HK-2 (cell line): Measurements from ENCODE around the gene THADA.
"Not testable (repeated sequence)": the region's sequence is repeated elsewhere in the genome, so short reads cannot be mapped to it uniquely, and the experiment has no call there.

Experiments used
- DNase-seq: peaks from one replicate; pipeline ENCODE4 v3.0.0-alpha.2; 2018; ENCODE audit not compliant: unreplicated experiment

THADA gene

DNA sequence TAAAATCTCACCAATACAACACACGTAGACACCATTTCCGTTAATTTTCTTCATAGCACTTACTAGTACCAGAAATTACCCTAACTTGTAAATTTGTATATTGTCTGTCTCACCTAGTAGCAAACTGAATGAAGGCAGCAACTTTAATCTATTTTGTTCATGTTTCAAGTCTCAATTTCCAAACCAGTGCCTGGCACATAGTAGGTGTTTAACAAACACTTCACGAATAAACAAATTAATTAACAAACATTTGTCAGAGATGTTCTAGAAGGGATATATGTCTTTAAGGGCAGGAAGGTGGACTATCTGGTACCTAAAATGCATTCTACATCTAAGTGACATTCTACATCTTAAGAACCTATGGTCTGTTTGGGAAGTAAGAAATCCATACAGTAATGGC is 963 bp downstream of the THADA start:
- DNase-seq = no peak

DNA sequence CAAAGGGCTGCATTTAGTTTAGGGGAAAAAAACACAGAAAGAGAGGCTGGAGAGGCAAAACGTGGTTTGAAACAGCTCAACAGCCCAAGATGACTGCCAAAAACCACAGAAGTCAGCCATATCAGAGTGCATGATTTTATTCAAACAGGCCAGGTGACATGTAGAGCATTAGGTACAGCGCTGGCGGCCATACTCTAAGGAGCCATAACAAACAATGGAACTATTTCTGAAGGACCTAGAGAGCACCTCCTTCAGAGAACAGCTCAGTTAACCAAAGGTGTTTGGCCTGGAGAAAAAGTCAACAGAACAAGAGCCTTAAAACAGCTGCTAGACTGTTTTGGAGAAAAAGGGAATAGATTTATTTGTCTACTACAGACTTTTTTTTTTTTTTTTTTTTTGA is 2.6 kb downstream of the THADA start:
- no peak for DNase-seq

DNA sequence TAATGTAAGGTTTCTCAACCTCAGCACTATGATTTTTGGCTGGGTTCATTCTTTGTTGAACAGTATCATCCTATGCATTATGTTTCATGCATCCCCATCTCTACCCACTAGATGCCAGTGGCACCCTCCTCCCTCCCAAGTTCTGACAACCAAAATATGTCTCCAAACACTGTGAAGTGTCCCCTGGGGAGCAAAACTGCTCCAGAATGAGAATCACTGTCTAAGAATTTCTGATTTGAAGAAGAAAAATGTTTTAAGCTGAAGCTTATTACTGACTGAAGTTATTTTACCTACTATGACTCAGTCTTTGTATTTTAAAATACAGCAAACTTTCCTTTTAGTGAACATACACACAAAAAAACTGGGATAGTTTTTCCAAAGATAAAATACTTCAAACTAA is 3.4 kb downstream of the THADA start:
- no peak for DNase-seq

DNA sequence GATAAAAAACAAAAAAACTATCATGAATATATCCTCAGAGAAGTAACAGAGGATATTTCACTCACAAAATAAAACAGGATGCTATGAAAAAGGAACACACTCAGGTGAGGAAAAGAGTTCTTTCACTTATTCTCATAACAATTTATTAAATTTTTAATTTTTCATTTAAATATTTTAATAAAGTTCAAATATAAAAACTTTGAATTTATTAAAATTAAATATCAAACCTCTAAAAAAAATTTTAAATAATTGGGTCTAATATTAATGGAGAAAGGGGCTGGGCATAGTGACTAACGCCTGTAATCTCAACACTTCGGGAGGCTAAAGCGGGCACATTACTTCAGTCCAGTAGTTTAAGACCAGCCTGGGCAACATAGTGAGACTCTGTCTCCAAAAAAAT is 10.1 kb downstream of the THADA start:
- DNase-seq = no peak

DNA sequence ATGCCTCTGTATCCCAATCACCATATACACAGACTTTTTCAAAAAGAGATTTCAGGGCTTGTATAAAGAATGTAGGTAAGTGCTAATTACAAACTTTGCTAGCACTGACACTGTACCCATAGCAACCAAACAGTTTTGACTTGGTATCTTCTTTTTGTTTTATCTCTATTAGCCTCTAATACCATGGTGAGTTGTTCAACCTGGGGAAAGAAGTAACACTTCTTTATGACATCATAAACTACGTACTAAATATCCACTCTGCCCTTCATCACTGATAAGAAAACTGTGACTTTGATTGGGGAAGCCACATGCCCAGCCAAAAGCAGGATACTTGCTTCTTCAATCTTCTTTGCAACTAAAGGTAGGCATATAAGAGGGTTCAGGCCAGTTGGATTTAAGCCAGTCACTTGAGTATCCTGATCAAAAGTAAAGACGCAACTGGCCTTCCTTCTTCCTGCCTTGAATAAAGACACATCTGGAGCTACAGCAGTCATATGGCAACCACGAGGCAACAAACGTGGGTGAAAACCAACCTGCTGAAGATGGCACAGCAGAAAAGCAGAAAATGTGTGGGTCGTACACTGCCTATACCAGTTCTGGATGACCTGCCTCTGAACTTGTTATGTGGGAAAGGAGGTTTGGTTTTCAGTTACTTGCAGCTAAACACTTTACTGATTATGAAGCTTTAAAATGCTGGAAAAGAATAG is 16.4 kb downstream of the THADA start:
- no peak for DNase-seq

DNA sequence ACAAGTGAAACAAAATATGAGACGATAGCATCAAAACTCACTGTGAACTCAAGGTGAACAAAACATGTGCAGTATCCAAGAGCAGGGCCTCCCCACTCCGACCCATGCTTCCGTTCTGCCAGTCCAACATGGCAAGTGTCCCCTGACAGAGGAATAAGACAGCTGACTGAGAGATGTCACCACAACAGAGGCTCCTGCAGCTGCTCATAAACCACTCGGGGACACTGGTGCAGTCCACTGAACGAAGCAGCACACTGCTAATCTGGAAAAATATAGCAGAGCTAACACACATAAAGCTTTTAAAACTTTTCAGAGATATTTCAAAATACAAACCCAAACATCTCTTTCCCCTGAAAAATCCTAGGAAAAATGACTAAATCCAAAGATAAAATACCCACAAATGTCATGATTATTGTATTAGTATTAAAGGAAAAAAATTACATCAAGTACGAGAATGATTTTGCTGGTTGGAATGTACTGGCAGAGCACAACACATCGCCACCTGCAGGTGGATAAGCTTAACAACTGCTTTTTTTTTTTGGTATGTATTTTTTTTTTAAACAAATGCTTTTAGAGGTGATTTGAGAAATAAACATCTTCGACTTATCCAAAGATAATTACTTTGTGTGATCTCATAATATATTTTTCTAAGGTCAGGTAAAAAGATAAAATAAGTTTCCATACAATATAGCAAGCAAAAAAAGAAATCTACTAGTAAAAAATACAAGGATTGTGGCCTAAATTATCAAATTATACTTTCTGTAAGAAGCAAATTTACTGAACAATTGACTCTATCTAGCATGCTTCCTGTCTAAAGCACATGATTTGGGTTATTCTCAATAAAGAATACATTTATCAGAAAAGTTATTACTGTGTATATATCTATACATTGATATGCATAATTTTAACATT is 18.6 kb downstream of the THADA start:
- DNase-seq = no peak

DNA sequence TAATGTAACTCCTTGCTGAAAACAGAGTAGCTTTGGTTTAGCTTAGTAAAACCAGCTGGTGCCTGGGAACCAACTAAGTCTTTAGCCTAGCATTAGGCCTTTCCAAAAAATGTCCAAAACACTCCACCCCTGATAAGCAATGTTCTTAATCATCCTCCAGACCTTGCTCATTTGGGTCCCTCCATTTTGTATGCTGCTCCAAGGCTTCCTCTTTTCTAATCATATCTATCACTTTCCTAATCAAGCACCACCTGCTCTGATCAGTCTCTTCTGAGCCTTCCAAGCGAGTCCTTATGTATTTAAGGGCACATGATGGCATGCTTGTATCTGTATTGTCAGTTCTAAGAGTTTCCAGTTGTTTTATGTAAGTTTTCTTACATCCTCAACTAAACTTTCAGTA is 23.6 kb downstream of the THADA start:
- no peak for DNase-seq

DNA sequence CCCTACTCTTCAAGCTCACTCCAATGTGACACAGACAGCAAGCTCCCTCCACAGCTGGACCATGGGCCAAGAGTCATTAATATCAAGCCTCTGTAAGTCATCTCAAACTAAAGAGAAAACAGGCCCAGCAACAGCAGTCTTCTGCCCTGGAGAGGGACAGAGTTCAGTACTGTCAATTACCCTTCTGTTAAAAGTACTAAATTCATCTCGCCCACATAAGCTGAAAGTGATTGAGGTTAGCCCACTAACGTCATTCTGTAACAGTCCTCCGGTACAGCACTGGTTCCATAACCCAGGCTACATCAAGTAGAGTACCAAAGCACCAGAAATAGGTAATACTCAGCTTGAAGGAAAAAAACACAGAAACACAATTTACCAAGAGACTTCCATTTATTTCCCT is 25.9 kb downstream of the THADA start:
- no peak for DNase-seq

DNA sequence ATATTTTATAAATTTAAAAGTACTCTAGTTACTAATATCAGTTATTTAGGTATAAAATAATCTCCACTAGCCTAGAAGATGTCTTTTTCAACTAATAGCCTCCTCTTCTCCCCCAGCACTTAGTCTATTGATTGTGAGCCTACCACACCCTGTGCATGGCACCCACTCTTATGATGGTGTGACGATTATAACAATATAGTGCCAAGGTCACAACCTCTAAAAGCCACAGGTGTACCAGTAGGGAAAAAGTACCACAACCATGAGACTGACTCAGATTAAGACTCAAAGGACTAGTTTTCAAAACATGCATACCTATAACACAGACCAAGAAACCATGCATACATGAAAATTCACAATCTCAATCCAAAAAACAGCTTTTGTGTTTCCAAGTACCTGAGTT is 27.6 kb downstream of the THADA start:
- no peak for DNase-seq

DNA sequence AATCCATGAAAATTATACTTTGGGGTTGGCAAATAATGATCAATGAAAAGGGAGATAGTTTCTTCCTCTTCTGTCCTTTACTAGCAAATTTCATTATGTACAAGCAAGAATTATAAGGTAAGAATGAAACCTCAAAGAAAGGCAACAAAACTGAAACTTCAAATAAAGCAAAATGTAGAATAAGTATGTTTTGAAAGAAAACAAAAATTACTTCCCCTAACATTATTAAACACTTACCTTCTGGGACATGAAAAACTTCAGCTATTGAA is 29.4 kb downstream of the THADA start:
- no peak for DNase-seq

DNA sequence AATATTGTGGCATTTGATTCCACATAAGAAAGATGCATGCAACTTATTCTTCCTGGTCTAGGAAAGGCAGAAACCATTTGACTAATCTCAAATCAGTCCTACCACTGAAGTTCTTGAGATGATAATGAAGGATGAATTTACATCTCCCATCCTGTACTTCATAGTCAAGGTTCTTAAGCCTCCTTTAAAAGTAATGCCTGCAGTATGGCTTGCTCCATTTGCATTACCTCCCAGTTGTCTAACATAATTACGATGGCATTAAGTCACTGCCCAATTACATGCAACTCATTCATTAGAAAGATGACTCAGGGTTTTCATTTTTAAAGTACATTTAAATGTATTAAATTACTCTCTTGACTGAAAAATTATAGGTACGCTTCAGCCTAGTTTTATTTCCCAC is 32.2 kb downstream of the THADA start:
- no peak for DNase-seq

DNA sequence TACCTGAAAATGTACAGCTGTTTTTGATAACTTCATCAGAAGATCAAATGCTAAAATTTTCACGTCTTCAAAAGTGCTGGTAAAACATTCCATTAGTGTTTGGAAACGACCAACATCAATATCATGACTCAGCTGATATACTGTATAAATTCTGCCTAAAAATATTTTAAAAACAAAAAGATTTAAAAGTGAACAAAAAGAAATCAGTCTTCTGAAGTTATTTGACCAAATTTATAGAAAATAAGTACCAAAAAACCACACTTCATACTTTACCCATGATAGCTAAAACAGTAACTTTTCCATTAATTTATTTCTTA is 35.6 kb downstream of the THADA start:
- DNase-seq = no peak

DNA sequence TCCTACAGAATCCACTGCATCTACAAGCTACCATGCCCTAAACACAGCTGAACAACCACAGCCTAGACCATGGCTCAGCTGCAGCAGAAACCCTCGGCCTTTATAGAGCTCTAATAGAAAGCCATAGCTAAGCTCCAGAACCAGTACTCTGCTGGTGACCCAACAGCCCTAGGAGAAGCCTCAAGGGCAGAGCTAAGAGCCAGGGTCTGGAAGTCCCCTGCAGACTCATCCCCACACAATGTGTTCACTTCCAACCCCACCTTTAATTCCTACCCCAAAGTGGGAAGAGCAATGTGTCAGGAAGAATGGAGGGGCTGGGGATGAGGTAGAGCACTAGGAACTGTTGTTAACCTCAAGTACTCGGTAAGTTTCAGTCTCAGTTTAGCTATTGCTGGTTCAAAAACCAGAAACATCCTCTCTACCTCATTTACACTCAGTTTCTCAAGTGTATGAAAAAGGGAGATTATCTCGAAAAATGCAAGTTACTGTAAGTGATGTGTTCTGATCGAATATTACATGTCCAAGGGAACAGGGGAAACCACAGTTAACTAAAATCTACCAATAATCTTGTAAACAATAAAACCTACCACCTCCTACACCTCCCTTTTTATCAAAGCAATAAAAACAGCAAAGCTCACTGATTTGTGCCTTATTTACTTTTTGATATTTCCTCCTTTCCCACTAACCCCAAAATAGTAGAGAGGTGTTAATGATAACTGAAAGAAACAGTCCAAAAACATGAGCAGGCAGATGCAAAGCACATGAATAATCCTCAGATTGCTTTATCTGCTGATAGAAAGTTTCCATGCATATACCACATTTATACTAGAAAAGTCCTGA is 36.2 kb downstream of the THADA start:
- DNase-seq = no peak

DNA sequence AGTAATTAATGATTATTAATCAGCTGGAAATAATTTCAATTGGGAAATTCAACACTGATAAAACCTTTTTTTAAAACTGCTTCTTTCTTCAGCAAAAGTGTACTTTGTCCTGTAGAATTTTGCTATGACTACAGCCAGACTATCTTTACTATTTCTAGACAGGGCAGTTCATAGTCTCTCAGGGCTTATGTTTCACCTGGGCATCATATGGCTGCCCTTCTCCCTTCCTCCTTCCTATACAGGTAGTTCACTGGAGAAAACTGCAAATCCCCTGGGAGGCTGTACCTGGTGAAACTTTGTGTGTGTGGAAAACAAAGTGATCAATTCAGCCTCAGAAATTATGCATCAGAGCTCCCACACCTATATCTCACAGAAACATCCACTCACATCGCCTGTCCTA is 38.6 kb downstream of the THADA start:
- no peak for DNase-seq

DNA sequence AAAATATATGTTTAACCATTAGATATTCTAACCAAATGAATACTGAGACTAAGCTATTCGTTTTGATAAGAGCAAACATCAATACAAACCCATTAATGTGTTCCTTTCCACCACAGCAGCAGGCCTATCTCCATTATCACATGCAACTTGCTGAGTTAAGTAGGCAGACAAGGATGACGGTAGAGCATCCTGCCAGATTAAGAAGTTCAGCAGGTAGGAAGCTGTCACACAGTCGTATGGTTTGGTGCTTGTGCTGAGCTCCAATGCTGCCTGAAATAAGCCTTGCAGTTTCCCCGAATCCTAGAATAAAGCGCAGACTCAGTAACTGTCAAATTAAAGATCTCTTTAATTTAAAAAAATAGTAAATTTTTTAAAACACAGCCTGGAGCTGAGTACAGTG is 39.6 kb downstream of the THADA start:
- DNase-seq = no peak

DNA sequence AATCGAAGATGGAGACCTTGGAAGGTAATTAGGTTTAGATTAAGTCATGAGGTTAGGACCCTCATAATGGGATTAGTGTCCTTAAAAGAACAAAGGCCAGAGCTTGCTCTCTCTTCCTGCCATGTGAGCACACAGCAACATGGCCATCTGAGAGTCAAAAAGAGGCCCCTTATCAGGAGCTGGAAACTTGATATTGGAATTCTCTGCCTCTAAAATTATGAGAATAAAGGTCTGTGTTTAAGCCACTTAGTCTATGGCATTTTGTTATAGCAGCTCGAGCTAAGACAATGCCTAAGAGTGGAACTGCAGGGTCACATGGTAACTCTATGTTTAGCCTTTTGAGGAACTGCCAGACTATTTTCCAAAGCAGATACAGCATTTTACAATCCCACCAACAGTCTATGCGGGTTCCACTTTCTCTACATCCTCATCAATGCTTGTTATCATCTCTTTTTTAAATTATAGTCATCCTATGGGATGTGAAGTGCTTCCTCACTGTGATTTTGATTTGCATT is 42.4 kb downstream of the THADA start:
- no peak for DNase-seq

DNA sequence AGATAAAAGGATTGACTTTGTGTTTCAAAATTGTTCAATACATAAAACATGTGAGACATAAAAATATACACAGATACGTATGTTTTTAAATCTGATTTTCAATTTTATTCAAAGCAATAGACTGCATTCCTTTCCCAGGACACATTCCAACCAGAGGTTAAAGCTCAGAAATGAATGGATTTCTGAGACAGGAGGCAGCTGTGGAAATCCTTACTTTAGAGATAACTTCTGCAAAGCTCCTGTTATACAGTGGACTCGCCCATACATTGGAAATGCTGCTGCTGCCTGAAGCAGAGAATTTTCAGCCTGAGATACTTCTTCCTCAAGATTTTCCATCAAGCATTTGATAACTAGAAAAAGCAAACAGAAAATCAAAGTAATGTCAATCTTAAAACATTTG is 43.8 kb downstream of the THADA start:
- DNase-seq = no peak

DNA sequence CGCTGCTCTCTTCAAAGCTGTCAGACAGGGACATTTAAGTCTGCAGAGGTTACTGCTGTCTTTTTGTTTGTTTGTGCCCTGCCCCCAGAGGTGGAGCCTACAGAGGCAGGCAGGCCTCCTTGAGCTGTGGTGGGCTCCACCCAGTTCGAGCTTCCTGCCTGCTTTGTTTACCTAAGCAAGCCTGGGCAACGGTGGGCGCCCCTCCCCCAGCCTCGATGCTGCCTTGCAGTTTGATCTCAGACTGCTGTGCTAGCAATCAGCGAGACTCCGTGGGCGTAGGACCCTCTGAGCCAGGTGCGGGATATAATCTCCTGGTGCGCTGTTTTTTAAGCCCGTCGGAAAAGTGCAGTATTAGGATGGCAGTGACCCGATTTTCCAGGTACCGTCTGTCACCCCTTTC is 47.5 kb downstream of the THADA start:
- DNase-seq = not testable (repeated sequence)

DNA sequence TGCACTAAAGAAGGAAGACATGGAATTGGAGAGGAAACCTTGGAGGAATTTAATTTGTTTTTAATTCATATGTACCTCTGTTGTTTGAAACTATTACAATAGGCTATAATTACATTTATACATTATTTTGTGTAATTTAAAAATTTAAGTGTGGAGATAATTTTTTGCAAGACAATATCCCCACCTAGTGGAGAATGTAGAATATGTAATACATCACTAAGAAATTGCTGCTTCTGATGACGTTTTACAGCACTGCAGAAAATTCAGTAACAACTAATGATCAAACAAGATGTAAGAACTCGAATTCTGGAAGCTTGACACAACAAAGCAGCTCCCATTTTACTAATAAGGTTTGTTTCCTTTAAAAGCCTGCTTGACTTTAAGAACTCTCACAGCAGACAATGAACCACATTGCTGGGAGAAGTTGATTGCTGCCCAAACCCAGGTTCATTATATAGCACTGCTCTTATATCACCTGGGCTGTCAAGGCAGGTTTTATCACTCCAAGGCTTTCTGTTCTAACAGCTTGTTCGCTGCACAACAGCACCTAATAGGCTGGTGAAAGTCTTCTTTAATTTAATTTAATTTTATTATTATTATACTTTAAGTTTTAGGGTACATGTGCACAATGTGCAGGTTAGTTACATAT is 53.4 kb downstream of the THADA start:
- no peak for DNase-seq

DNA sequence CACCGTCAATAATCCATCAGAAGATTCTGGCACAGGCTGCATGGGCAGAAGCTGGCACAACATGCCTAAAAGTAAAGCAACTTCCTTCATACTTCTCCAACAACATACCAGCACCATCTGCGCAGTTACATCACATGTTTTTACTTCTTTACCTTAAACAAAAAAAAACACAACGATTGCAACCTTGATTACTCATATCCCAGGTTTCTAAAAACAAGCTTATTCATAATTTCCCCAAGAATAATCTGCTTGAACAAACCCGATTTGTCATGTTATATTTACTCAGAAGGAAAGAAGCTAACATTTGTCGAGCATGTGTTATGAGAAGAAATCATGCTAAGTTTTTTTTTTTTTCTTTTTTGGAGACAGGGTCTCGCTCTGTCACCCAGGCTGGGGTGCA is 54.7 kb downstream of the THADA start:
- no peak for DNase-seq

DNA sequence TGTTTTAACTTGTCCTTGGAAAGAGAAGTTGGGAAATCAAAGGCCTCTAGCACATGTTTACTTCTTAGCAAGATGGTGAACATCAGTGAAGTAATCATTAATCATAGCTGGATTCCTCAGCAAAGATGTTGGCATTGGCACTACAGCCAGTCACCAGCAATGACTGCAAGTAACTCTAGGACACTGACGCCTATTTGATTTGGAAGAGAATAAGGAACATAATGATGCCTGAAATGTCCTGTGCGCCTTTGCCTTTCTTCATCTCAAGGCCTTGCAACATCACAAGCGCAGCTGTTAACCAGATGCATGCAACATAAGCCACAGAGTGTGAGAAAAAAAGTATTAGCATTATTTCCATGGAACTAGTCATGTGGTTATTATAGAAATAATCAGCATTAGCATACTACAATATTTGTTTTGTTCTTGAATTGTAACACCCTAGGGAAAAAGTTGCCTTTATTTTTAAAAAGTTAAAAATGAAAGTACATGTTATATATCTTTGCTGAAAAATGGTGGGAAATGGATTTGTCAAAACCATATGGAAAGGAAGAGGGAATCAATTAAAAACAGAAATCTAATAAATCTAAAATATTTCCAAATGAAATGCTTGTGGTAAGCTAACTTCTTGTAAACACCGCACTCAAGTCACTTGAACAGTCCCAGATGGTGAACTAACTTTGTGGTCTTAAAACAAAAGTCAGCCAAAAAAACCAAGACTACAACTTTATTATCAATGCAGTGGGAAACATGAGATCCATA is 55.6 kb downstream of the THADA start:
- DNase-seq = no peak
